Endothelial cell (in vitro differentiated cells): ENCODE data around the gene ASTN1. TPM values are rescaled to one million over a fixed set of nuclear protein-coding genes. Genes with fewer than 3 reads are reported as not detected.

Experiments
- DNase-seq: peaks from one replicate; pipeline ENCODE4 v3.0.0; 2021; ENCODE audit warnings: low spot score
- H3K27ac Mint-ChIP-seq: one replicate; pipeline ENCODE4 v1.8.0; 2021; ENCODE audit warnings: mixed read lengths, inconsistent platforms; ENCODE audit not compliant: unreplicated experiment
- H3K27me3 Mint-ChIP-seq: one replicate; pipeline ENCODE4 v1.8.0; 2021; ENCODE audit warnings: mild to moderate bottlenecking, moderate library complexity, mixed read lengths, inconsistent platforms; ENCODE audit not compliant: unreplicated experiment
- H3K36me3 Mint-ChIP-seq: one replicate; pipeline ENCODE4 v1.8.0; 2021; ENCODE audit warnings: mild to moderate bottlenecking, low read depth, mixed read lengths, inconsistent platforms; ENCODE audit not compliant: unreplicated experiment
- H3K4me1 Mint-ChIP-seq: one replicate; pipeline ENCODE4 v1.8.0; 2021; ENCODE audit warnings: mild to moderate bottlenecking, mixed read lengths, inconsistent platforms; ENCODE audit not compliant: unreplicated experiment
- H3K4me3 Mint-ChIP-seq: one replicate; pipeline ENCODE4 v1.8.0; 2021; ENCODE audit warnings: mild to moderate bottlenecking, mixed read lengths, inconsistent platforms; ENCODE audit not compliant: unreplicated experiment
- H3K9me3 Mint-ChIP-seq: one replicate; pipeline ENCODE4 v1.8.0; 2021; ENCODE audit warnings: mixed read lengths, inconsistent platforms; ENCODE audit not compliant: unreplicated experiment
- CTCF ChIP-seq: fragments of 200-600 bp; sonication (generic); IDR thresholded peaks from one replicate; pipeline ENCODE4 v1.5.0; 2021; ENCODE audit warnings: antibody characterized with exemption; ENCODE audit not compliant: unreplicated experiment
- total RNA-seq: library from RNA; stranded (reverse); fragmentation: NEBNext Ultra II Directional; extraction: Animal tissue kit (Norgen Biotek cat#: 25700); gene quantifications from one replicate; pipeline ENCODE4 v1.2.1, GENCODE V29; 2021; ENCODE audit not compliant: unreplicated experiment

Gene ASTN1
- total RNA-seq, 1 donor from 2014 or later, result 66.6 TPM

- no peak for DNase-seq
- H3K27me3 Mint-ChIP-seq, result peaks cover 3% of the 10 kb centered on the region
- peaks cover 7% of the 10 kb centered on the region for H3K36me3 Mint-ChIP-seq
- no peak overlapping the region for H3K4me3 Mint-ChIP-seq
- TF ChIP-seq CTCF, result no peak
- H3K9me3 Mint-ChIP-seq, result no peaks in the 10 kb centered on the region
- H3K4me1 Mint-ChIP-seq, result peaks cover 8% of the 10 kb centered on the region
- H3K27ac Mint-ChIP-seq, result no peak overlapping the region
Measured at GRCh38 chr1:177045151-177045550, 119.4 kb downstream of the ASTN1 start.

GRCh38 chr1:177044390-177044789, 120.1 kb downstream of the ASTN1 start:
- H3K36me3 Mint-ChIP-seq, result peaks cover 8% of the 10 kb centered on the region
- peaks cover 12% of the 10 kb centered on the region for H3K4me1 Mint-ChIP-seq
- peaks cover 3% of the 10 kb centered on the region for H3K27me3 Mint-ChIP-seq
- DNase-seq, result no peak
- no peak overlapping the region for H3K4me3 Mint-ChIP-seq
- no peaks in the 10 kb centered on the region for H3K9me3 Mint-ChIP-seq
- TF ChIP-seq CTCF, result no peak
- H3K27ac Mint-ChIP-seq, result no peak overlapping the region

- H3K36me3 Mint-ChIP-seq, result peaks cover 7% of the 10 kb centered on the region
- H3K27me3 Mint-ChIP-seq, result peaks cover 3% of the 10 kb centered on the region
- DNase-seq, result no peak
Measured at GRCh38 chr1:177043597-177043996, 120.9 kb downstream of the ASTN1 start.

GRCh38 chr1:177035586-177035985, 128.9 kb downstream of the ASTN1 start:
- Mint-ChIP-seq H3K36me3 (peaks cover 8% of the 10 kb centered on the region), H3K9me3 (no peaks in the 10 kb centered on the region), H3K27ac (no peak overlapping the region), H3K4me3 (no peak overlapping the region), H3K27me3 (no peaks in the 10 kb centered on the region), H3K4me1 (peaks cover 5% of the 10 kb centered on the region)
- DNase-seq, result no peak
- TF ChIP-seq CTCF, result no peak

More at GRCh38 chr1:177043597-177043996, 120.9 kb downstream of the ASTN1 start:
- H3K4me3 Mint-ChIP-seq, result no peak overlapping the region
- no peaks in the 10 kb centered on the region for H3K9me3 Mint-ChIP-seq
- H3K4me1 Mint-ChIP-seq, result peaks cover 12% of the 10 kb centered on the region
- no peak for TF ChIP-seq CTCF
- H3K27ac Mint-ChIP-seq, result no peak overlapping the region

GRCh38 chr1:177033628-177034027, 130.9 kb downstream of the ASTN1 start:
- no peak for DNase-seq
- peaks cover 1% of the 10 kb centered on the region for H3K27me3 Mint-ChIP-seq
- TF ChIP-seq CTCF, result no peak
- no peaks in the 10 kb centered on the region for H3K9me3 Mint-ChIP-seq
- no peak overlapping the region for H3K27ac Mint-ChIP-seq
- H3K36me3 Mint-ChIP-seq, result peaks cover 7% of the 10 kb centered on the region
- no peaks in the 10 kb centered on the region for H3K4me1 Mint-ChIP-seq
- H3K4me3 Mint-ChIP-seq, result no peak overlapping the region
